Measurements from ENCODE around the gene TJP1. TPM values are rescaled to one million over a fixed set of nuclear protein-coding genes. Genes with fewer than 3 reads are reported as not detected.
A peak's percentile ranks its signal among the peaks of the same experiment; 100 is the strongest.

TJP1 gene
- total RNA-seq, 1 experiment from 2014 or later = 181 TPM

GRCh38 chr15:29675791-29676301 is 146.4 kb downstream of the TJP1 start:
- no peaks in the 10 kb centered on the region for H3K36me3 Mint-ChIP-seq (ENCODE audit: insufficient read depth, unreplicated experiment)
- CTCF ChIA-PET = interaction anchor here (0.7 kb wide), 1 partner anchor 318 kb away, joined by 3 read pairs; no protein-coding TSS in a partner anchor

GRCh38 chr15:29674661-29675533 is 147.4 kb downstream of the TJP1 start:
- BruUV-seq (replicated peaks) = TSS peak; percentile 25
- intact Hi-C loops (cut with micrococcal nuclease; ENCODE audit: unreplicated experiment) = no loop called here
- H3K27ac Mint-ChIP-seq (ENCODE audit: unreplicated experiment) = no peak overlapping the region
- TF ChIP-seq CTCF (IDR thresholded peaks at IDR 0.05; ENCODE audit: insufficient read depth in 1 of 2, low read depth in 1 of 2, low read length in 1 of 2, severe bottlenecking in 1 of 2, unreplicated experiment in 1 of 2) = no peak
- H3K9me3 Mint-ChIP-seq (ENCODE audit: unreplicated experiment) = no peaks in the 10 kb centered on the region
- H3K4me1 Mint-ChIP-seq (ENCODE audit: low read depth, unreplicated experiment) = no peaks in the 10 kb centered on the region
- ChIA-PET CTCF (interaction anchor here (0.6 kb wide), 1 partner anchor 251 kb away, joined by 3 read pairs; no protein-coding TSS in a partner anchor), POLR2A (no interaction called here)
- H3K36me3 ChIP-seq (ENCODE audit: control insufficient read depth, insufficient read depth, low read length) = no peaks in the 10 kb centered on the region
- H3K27me3 Mint-ChIP-seq (ENCODE audit: insufficient read depth, unreplicated experiment) = no peaks in the 10 kb centered on the region
- peak overlapping the region; percentile 35 for H3K4me3 Mint-ChIP-seq (ENCODE audit: unreplicated experiment)
- peaks cover 11% of the 10 kb centered on the region for H3K4me1 ChIP-seq
- H3K9me3 ChIP-seq = no peaks in the 10 kb centered on the region
- H3K4me3 ChIP-seq (ENCODE audit: low read depth, low read length) = peak overlapping the region; percentile 36
- no peaks in the 10 kb centered on the region for H3K27me3 ChIP-seq (replicated peaks; ENCODE audit: control insufficient read depth, insufficient read depth, low read length)
- H3K36me3 Mint-ChIP-seq (ENCODE audit: insufficient read depth, unreplicated experiment) = no peaks in the 10 kb centered on the region
- DNase-seq = peak; percentile 86 to 91

More at GRCh38 chr15:29675791-29676301, 146.4 kb downstream of the TJP1 start:
- H3K27me3 ChIP-seq (replicated peaks; ENCODE audit: control insufficient read depth, insufficient read depth, low read length) = no peaks in the 10 kb centered on the region
- Mint-ChIP-seq H3K9me3 (ENCODE audit: unreplicated experiment) (no peaks in the 10 kb centered on the region), H3K27me3 (ENCODE audit: insufficient read depth, unreplicated experiment) (no peaks in the 10 kb centered on the region), H3K4me1 (ENCODE audit: low read depth, unreplicated experiment) (no peaks in the 10 kb centered on the region), H3K27ac (ENCODE audit: unreplicated experiment) (no peak overlapping the region), H3K4me3 (ENCODE audit: unreplicated experiment) (no peak overlapping the region)
- H3K4me3 ChIP-seq (ENCODE audit: low read depth, low read length) = no peak overlapping the region
- no peak for TF ChIP-seq CTCF (IDR thresholded peaks at IDR 0.05; ENCODE audit: insufficient read depth in 1 of 2, low read depth in 1 of 2, low read length in 1 of 2, severe bottlenecking in 1 of 2, unreplicated experiment in 1 of 2)
- no TSS peak for BruUV-seq (replicated peaks)
- intact Hi-C loops (cut with micrococcal nuclease; ENCODE audit: unreplicated experiment) = no loop called here
- no peaks in the 10 kb centered on the region for H3K36me3 ChIP-seq (ENCODE audit: control insufficient read depth, insufficient read depth, low read length)
- POLR2A ChIA-PET = no interaction called here
- no peaks in the 10 kb centered on the region for H3K9me3 ChIP-seq
- no peak for DNase-seq
- peaks cover 8% of the 10 kb centered on the region for H3K4me1 ChIP-seq

GRCh38 chr15:29672923-29673809 is 149.1 kb downstream of the TJP1 start:
- BruUV-seq (replicated peaks) = no TSS peak
- ChIA-PET POLR2A (no interaction called here), CTCF (no interaction called here)
- DNase-seq = no peak
- H3K27me3 Mint-ChIP-seq (ENCODE audit: insufficient read depth, unreplicated experiment) = no peaks in the 10 kb centered on the region
- no peak overlapping the region for H3K27ac Mint-ChIP-seq (ENCODE audit: unreplicated experiment)
- H3K4me1 Mint-ChIP-seq (ENCODE audit: low read depth, unreplicated experiment) = no peaks in the 10 kb centered on the region
- H3K4me3 Mint-ChIP-seq (ENCODE audit: unreplicated experiment) = peak overlapping the region; percentile 13
- TF ChIP-seq CTCF (IDR thresholded peaks at IDR 0.05; ENCODE audit: insufficient read depth in 1 of 2, low read depth in 1 of 2, low read length in 1 of 2, severe bottlenecking in 1 of 2, unreplicated experiment in 1 of 2) = no peak
- no peak overlapping the region for H3K4me3 ChIP-seq (ENCODE audit: low read depth, low read length)
- no peaks in the 10 kb centered on the region for H3K9me3 Mint-ChIP-seq (ENCODE audit: unreplicated experiment)
- peaks cover 11% of the 10 kb centered on the region for H3K4me1 ChIP-seq
- H3K36me3 Mint-ChIP-seq (ENCODE audit: insufficient read depth, unreplicated experiment) = no peaks in the 10 kb centered on the region
- H3K27me3 ChIP-seq (replicated peaks; ENCODE audit: control insufficient read depth, insufficient read depth, low read length) = no peaks in the 10 kb centered on the region
- intact Hi-C loops (cut with micrococcal nuclease; ENCODE audit: unreplicated experiment) = no loop called here
- no peaks in the 10 kb centered on the region for H3K9me3 ChIP-seq
- H3K36me3 ChIP-seq (ENCODE audit: control insufficient read depth, insufficient read depth, low read length) = no peaks in the 10 kb centered on the region
